Muscle layer of colon (tissue), 2 donors: ENCODE results near the gene PNLIPRP1.

Experiments used
- H3K27ac ChIP-seq: one replicate; pipeline ENCODE4 v1.7.0; 2013; ENCODE audit warnings: low read depth, mild to moderate bottlenecking, low read length, moderate library complexity
- H3K27me3 ChIP-seq, 2 donors: one replicate each; pipeline ENCODE4 v1.7.0; 2013; ENCODE audit warnings: low read length in 2 of 2, mild to moderate bottlenecking in 2 of 2; ENCODE audit not compliant: insufficient read depth in 2 of 2, control insufficient read depth in 1 of 2
- H3K36me3 ChIP-seq: one replicate; pipeline ENCODE4 v1.7.0; 2013; ENCODE audit warnings: mild to moderate bottlenecking, low read length; ENCODE audit not compliant: insufficient read depth
- H3K4me1 ChIP-seq: one replicate; pipeline ENCODE4 v1.7.0; 2013; ENCODE audit warnings: mild to moderate bottlenecking, low read length; ENCODE audit not compliant: insufficient read depth
- H3K4me3 ChIP-seq, 2 donors: one replicate each; pipeline ENCODE4 v1.7.0; 2013; ENCODE audit warnings: low read length in 2 of 2, low read depth in 1 of 2, mild to moderate bottlenecking in 1 of 2, moderate library complexity in 1 of 2
- H3K9ac ChIP-seq: one replicate; pipeline ENCODE4 v1.7.0; 2013; ENCODE audit warnings: low read length
- H3K9me3 ChIP-seq: one replicate; pipeline ENCODE4 v1.7.0; 2013; ENCODE audit warnings: mild to moderate bottlenecking, low read length
- donor health status: abdominal sarcoma.
- donor health status: Adenocarcinoma of cecum.

Gene PNLIPRP1

DNA sequence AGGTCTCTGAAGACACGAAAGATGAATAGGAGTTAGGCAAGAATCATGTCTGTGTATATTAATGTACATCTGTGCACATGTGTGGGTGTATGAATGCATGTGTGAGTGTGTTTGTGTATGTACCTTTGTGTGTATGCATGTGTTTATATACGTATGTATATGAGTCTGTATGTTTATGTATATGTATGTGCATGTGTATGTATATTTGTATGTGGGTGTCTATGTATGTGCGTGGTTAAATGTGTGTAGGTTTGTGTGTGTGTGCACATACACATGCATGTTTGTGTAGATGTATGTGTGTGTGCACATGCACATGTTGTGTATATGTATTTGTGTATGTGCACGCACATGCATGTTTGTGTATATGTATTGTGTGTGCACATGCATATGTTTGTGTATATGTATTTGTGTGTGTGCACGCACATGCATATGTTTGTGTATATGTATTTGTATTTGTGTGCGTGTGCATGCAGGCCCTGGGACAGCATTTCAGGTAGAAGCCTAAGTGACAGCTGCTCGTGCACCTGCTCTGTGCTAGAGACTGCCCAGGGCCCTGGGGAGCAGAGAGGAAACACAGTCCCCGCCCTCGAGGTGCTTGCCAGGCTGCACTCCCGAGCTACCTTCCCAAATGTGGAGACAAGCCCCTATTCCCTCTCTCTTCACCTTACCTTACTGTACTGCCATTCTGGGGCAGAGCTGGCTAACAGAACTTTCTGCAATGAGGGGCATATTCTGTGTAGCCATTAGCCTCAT is 12.1 kb downstream of the PNLIPRP1 start:
- no peaks in the 10 kb centered on the region for H3K9me3 ChIP-seq
- H3K4me1 ChIP-seq = no peaks in the 10 kb centered on the region
- no peaks in the 10 kb centered on the region for H3K36me3 ChIP-seq
- no peak overlapping the region for H3K27ac ChIP-seq
- H3K9ac ChIP-seq = no peak overlapping the region
- H3K27me3 ChIP-seq = no peaks in the 10 kb centered on the region
- no peak overlapping the region for H3K4me3 ChIP-seq

DNA sequence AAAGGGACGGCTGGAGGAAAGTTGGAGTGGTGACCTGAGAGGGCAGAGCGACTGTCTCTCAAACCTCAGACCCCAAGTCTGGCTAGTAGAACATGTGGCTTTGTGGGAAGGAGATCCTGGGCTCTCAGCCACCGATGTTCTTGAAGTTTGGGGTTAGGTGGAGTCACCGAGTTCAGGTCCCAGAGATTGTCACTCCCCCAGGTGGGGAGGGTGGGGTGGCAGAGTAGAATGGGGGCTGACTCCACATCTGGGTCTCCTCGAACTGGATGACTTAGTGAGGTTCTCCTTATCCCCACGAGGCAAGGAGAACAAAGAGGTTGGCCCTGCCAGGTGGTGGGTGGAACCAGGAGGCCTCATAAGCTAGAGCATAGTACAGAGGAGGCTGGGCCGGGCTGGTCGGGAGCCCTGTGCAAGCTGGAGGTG is 15.3 kb downstream of the PNLIPRP1 start:
- no peaks in the 10 kb centered on the region for H3K4me1 ChIP-seq
- H3K9me3 ChIP-seq = no peaks in the 10 kb centered on the region
- H3K27me3 ChIP-seq = peaks cover 0 to 9% of the 10 kb centered on the region in 2 donors
- H3K4me3 ChIP-seq = no peak overlapping the region
- no peaks in the 10 kb centered on the region for H3K36me3 ChIP-seq
- H3K27ac ChIP-seq = no peak overlapping the region
- H3K9ac ChIP-seq = no peak overlapping the region

DNA sequence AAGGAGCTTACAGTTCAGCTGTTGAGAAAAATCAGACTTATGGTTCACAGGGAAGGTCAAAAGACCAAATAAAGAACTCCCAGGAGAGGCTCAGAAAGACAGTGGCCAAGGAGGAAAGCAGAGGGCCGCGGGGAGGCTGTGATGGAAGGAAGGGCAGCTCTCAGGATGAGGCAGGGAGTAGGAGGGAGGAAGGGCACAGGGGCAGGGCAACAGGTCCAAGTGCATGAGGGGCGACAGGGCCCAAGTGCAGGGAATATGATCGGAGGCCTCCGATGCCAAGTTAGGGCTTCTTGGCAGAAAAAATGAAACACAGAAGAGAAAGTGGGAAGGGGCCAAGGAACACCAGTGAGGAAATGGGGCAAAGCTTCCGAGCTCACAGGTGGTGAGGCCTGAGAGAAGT is 16.6 kb downstream of the PNLIPRP1 start:
- Histone ChIP-seq H3K27ac (no peak overlapping the region), H3K9ac (no peak overlapping the region), H3K36me3 (no peaks in the 10 kb centered on the region), H3K27me3 (peaks cover 0 to 9% of the 10 kb centered on the region in 2 donors), H3K4me3 (no peak overlapping the region), H3K9me3 (no peaks in the 10 kb centered on the region), H3K4me1 (no peaks in the 10 kb centered on the region)

DNA sequence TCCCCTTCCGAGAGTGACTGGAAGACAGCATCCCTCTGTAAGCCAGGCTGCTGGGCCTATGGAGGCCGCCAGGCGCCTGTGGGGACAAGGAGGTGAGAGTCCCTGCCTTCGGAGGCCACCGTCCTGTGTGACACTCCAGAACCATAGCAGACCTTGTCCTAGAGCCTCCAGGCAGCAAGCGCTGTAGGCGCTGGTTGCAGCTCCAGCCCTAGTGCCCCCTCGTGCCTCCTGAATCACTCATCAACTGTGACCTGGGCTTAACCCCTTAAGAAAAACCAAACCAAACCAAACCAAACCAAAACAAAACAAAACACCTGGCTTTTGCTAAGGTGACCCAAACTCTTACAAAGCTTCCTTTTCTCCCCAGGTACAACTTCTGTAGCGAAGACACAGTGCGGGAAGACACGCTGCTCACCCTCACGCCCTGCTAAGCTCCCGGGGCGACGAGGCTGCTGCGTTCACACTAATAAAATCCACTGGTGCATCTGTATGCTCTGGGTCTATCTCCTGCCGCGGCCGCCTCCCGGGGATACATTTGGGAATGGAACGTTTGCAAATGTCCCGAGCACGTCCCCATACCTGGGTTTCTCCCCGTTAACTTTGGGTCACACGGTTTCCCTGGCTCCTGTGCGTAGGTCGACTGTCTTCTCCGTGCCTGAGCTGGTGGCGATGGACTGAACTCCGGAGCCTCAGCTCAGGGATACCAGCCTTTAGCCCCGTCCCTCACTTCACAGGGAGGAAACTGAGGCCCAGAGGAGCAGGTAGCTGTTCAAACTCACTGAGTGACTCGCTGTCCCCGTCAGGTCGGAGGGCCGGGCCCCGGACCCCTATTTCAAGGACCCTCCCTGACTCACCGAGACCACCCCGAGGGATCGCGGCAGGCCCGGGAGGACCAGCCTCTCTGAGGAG is 18.2 kb downstream of the PNLIPRP1 start:
- H3K36me3 ChIP-seq = no peaks in the 10 kb centered on the region
- H3K9me3 ChIP-seq = no peaks in the 10 kb centered on the region
- no peaks in the 10 kb centered on the region for H3K4me1 ChIP-seq
- H3K4me3 ChIP-seq = peak overlapping the region in 1 of 2 donors; percentile 18
- no peak overlapping the region for H3K9ac ChIP-seq
- H3K27ac ChIP-seq = no peak overlapping the region
- peaks cover 0 to 9% of the 10 kb centered on the region in 2 donors for H3K27me3 ChIP-seq

DNA sequence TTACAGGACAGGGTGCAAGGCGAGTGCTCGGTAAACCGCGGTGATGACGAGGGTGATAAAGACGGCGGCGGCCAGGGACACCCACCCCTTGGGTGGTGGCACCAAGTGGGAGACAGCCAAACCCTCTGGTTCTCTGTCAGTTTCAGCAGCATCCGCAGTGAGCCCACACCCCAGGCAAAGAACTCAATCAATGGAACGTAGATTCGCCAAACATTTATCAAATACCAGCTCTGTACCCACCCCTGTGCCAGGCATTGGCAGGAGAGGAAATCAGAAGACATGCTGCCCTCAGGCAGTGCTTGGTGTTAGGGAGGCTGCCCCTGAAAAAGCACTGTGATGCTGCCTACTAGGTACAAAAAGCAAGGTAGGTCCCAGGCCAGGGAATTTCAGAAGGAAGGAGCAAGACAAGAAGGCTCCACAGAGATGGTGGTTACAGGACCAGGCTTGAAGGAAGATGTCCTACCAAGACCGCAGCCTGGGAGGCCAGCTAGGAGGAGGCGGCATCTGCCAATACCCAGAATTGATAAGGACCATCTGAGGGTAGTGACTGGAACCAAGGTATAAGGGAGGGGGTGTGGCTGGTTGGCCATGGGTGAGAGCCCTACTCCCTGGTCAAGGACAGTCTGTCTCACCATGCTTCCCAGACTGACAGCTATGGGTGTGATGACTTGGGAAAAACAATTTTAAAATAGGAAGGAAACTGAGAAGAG is 19.8 kb downstream of the PNLIPRP1 start:
- no peak overlapping the region for H3K4me3 ChIP-seq
- peaks cover 0 to 9% of the 10 kb centered on the region in 2 donors for H3K27me3 ChIP-seq
- H3K27ac ChIP-seq = no peak overlapping the region
- H3K4me1 ChIP-seq = no peaks in the 10 kb centered on the region
- no peaks in the 10 kb centered on the region for H3K9me3 ChIP-seq
- no peaks in the 10 kb centered on the region for H3K36me3 ChIP-seq
- no peak overlapping the region for H3K9ac ChIP-seq

DNA sequence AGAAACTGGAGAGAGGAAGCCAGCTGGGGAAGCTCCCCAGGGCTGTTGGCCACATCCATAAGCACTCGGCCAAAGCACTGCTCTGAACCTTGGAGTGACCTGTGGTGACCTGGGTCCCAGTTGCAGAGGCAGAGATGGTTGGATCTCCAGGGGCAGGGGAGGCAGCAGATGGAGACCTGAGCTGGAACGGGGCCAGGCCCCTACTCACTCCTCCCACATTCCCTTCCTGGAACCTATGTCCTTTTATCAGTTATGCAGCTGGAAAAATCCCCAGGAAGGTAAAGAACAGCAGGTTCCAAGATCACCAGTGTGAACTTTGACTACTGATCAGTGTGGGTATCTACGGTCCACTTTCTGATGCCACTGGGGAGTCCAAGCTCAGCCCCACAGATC is 20.4 kb downstream of the PNLIPRP1 start:
- peaks cover 0 to 9% of the 10 kb centered on the region in 2 donors for H3K27me3 ChIP-seq
- no peaks in the 10 kb centered on the region for H3K4me1 ChIP-seq
- H3K4me3 ChIP-seq = no peak overlapping the region
- H3K27ac ChIP-seq = no peak overlapping the region
- H3K9me3 ChIP-seq = no peaks in the 10 kb centered on the region
- no peak overlapping the region for H3K9ac ChIP-seq
- H3K36me3 ChIP-seq = no peaks in the 10 kb centered on the region

DNA sequence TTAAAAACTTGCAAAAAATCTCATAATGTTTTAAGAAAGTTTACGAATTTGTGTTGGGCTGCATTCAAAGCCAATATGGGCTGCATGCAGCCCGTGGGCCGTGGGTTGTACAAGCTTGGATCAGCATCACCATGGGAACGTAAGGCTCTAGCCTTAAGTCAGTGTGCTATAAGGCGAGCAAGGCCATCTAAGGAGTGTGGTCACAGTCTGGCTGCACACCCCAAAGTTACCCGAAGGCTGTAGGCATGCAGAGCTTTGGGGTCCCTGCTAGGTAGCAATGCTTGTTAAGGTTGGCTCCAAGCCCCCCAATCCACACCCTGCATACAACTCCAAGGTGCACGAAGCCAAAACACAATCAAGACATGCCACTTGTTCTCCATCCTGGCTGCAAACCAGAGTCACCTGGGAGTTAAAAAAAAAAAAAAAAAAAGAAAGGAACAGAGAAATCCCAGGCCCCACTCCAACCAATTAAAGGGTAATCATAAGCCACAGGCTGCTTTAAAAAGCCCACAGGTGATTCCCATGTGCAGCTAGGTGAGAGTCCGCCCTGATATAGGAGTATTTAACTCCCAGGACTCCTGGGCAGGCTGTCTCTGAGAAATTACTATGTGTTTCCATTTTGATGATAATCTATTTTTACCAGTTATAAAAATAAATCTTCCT is 21.5 kb downstream of the PNLIPRP1 start:
- Histone ChIP-seq H3K9me3 (no peaks in the 10 kb centered on the region), H3K4me1 (no peaks in the 10 kb centered on the region), H3K36me3 (no peaks in the 10 kb centered on the region), H3K27me3 (peaks cover 0 to 9% of the 10 kb centered on the region in 2 donors), H3K9ac (no peak overlapping the region), H3K4me3 (no peak overlapping the region), H3K27ac (no peak overlapping the region)

DNA sequence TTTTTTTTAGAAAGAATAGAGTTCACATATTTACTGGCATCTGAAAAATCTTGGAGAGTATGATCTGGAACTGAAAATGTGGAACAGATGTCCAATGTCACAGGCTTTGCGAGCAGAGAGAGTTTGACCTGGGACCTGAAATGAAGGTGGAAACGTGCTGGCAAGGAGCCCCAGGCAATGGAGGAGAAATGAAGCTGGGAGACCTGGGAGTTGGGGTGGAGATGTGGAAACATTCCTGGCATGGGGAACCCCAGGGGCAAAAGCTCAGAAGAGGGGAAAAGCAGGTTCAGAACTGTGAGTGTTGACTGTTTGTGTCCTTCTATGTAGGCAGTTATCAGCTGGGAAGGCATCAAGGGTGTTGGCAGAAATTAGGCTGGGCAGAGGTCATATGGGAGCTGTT is 22.7 kb downstream of the PNLIPRP1 start:
- no peaks in the 10 kb centered on the region for H3K9me3 ChIP-seq
- H3K36me3 ChIP-seq = no peaks in the 10 kb centered on the region
- no peak overlapping the region for H3K9ac ChIP-seq
- H3K4me1 ChIP-seq = no peaks in the 10 kb centered on the region
- no peak overlapping the region for H3K27ac ChIP-seq
- H3K4me3 ChIP-seq = no peak overlapping the region
- H3K27me3 ChIP-seq = peaks cover 0 to 9% of the 10 kb centered on the region in 2 donors

DNA sequence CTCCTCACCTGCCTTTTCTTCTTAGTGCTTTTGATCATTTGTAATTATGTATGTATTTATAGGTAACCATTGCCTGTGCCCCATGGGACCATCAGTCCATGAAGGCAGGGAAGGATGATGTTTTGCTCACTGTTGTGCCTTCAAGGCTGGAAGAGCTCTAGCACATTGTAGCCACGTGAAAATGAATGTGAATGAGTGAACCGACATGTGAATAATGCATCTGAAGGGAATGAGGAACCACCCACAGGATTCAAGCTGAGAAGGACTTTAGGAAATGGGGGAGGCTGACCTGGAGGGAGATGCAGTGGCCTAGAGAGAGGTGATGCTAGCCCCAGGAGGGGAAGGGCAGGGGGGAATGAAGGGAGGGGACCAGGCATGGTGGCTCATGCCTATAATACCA is 24.0 kb downstream of the PNLIPRP1 start:
- Histone ChIP-seq H3K9ac (no peak overlapping the region), H3K36me3 (no peaks in the 10 kb centered on the region), H3K9me3 (no peaks in the 10 kb centered on the region), H3K27me3 (no peaks in the 10 kb centered on the region), H3K4me1 (no peaks in the 10 kb centered on the region), H3K27ac (no peak overlapping the region), H3K4me3 (no peak overlapping the region)

DNA sequence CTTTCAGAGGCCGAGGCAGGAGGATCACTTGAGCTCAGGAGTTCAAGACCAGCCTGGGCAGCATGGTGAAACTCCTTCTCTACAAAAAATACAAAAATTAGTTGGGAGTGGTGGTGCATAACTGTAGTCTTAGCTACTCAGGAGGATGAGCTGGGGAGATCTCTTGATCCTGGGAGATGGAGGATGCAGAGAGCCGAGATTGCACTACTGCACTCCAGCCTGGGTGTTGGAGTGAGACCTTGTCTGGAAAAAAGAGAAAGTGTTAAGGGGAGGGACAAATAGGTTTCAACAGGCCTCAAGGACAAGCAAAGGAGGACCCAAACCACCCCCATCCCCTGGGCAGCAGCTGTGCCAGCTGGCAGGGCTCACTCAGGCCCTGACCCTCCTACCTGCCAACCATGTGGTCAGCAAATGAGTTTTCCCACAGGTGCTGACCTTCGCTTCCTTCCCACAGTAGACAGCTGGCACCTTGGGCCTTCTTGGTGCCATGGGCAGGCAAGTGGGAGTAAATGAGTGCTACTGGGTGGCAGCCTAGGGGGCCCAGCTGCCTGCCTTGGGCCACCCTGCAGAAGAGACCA is 24.5 kb downstream of the PNLIPRP1 start:
- H3K9me3 ChIP-seq = no peaks in the 10 kb centered on the region
- no peaks in the 10 kb centered on the region for H3K27me3 ChIP-seq
- no peaks in the 10 kb centered on the region for H3K36me3 ChIP-seq
- H3K27ac ChIP-seq = no peak overlapping the region
- no peak overlapping the region for H3K9ac ChIP-seq
- no peaks in the 10 kb centered on the region for H3K4me1 ChIP-seq
- no peak overlapping the region for H3K4me3 ChIP-seq
